ENCODE results near the gene TMA7B.
"Not testable (repeated sequence)": the region's sequence is repeated elsewhere in the genome, so short reads cannot be mapped to it uniquely, and the experiment has no call there.

TMA7B gene

DNA sequence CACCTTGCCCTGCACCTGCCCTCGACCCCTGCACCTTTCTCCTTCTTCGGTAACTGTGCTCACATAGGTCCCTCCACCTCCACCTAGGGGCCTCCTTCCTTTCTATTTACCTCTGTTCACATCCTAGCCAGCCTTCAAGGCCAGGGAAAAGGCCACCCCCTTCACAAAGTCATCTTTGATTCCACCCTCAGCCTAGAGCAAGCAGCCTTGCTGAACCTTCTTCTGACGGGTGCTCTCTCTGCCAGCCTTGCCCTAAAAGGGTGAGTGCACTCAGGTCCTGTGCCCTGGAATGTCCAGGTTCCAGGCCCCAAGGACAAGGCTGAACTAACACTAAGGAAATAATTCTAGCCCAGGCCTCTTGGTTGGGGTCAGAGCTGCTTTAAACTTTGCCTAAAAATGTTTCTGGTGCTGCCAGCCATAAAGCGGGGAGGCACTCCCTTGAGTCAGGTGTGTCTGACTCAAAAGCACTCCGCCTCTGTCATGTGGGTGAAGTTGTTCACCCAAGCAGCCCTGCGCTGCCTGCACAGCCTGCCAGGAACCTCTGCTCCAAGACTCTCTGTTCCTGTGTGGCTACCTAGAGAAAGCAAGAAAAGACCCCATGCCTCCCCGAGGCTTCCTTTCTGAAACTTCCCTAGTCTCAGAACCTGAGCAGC is 25.3 kb downstream of the TMA7B start:
- no peak for DNase-seq

DNA sequence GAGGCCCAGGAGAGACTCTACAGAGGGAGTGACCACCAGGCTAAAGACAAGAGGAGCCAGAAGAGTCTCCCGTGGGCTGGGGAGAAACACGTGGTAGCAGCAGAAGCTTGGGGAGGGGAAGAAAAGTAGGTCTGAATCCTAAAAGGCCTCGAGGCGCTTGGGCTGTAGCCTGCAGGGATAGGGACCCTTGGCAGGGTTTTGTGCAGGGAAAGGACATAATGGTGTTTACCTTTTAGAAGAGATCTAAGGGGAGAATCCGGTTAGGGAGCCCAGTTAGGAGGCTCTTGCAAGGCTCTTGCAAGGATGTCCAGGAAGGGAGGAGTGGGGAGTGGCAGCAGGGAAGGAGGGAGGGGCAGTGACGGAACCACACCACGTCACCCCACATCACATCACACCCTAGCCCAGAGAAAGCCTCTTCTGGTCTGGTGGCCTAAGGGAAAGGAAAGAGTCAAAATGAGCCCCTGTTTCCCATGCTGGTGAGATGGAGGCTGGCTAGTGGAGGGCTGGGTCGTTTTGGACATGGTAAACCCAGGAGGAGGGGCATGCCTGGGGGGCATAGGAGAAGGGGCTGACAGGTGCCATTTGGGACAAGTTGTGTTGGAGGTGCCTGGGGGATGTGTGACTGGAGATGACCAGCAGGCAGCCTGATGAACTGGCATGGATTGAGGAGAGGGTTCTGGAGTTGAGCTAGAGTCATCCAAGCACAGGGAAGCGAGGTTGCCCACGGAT is 28.4 kb downstream of the TMA7B start:
- no peak for DNase-seq

GRCh38 chr22:39989633-39990032 is 29.4 kb downstream of the TMA7B start:
- DNase-seq = no peak

- DNase-seq = no peak
Observed at GRCh38 chr22:39990686-39991085, 30.5 kb downstream of the TMA7B start.

GRCh38 chr22:39991159-39991860 is 31.1 kb downstream of the TMA7B start:
- DNase-seq = no peak

- DNase-seq = no peak
Observed at GRCh38 chr22:39992088-39992826, 32.1 kb downstream of the TMA7B start.

DNA sequence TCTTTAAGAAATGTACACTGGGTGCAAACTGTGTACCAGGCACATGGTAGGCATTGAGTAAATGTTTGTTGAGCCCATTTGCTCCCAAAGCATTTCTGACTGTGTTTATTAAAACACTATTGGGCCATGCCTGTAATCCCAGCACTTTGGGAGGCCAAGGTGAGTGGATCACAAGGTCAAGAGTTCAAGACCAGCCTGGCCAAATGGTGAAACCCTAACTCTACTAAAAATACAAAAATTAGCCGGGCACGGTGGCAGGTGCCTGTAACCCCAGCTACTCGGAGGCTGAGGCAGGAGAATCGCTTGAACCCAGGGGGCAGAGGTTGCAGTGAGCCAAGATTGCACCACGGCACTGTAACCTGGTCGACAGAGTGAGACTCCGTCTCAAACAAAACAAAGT is 32.7 kb downstream of the TMA7B start:
- not testable (repeated sequence) for DNase-seq

GRCh38 chr22:39994041-39994565 is 33.9 kb downstream of the TMA7B start:
- DNase-seq = no peak

DNA sequence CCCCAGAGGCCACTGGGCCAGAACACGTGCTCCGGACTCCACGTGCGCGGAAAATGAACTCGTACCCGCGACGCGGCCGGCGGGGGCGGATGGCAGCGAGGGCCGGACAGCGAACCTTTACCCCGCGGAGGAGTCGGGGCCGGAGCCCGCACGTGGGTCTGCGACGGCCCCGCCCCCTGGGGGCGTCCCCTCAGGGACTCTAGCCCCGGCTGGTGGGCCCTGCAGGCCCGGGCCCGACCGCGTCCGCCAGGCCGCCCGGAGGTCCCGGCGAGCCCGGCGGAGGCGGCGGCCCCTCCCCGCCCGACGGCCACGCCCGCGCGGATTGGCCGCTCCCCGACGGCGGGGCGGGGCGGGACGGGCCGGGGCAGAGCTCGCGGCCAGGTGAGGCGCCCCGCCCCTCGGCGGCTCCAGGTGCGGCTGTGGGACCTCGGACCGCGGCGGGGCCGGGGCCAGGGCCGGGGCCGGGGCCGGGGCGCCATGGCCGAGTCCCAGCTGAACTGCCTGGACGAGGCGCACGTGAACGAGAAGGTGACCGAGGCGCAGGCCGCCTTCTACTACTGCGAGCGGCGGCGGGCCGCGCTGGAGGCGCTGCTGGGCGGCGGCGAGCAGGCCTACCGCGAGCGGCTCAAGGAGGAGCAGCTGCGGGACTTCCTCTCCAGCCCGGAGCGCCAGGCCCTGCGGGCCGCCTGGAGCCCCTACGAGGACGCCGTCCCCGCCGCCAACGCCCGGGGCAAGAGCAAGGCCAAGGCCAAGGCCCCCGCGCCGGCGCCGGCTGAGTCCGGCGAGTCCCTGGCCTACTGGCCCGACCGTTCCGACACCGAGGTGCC is 34.6 kb downstream of the TMA7B start, which contains the start of gene FAM83F:
FAM83F (plus strand) TSS at position 389 of the 827 bp plus-strand sequence; CDS start at position 478, 89 bp downstream.
- no peak for DNase-seq

- DNase-seq = no peak
Observed at GRCh38 chr22:39995393-39996252, 35.4 kb downstream of the TMA7B start.

GRCh38 chr22:39996732-39997131 is 36.5 kb downstream of the TMA7B start:
- DNase-seq = no peak

DNA sequence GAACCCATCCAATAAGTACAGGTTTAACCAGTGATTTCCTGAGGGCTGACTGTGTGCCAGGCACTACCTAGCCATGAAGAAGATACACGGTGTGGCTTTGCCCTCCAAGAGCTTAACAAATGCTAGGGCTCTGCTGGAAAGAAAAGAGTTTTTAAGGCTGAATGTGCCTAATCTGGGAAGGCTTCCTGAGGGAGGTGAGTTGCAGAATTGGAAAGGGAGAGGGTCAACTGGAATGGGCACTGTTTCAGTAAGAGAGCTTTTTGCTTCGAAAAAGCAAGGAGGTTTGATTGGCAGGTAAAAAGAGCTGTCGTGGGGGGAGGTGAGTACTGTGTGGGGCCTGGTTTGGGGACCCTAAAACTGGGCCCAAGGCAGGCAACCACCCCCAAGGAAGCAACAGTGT is 37.2 kb downstream of the TMA7B start:
- no peak for DNase-seq

GRCh38 chr22:39997939-39998726 is 37.9 kb downstream of the TMA7B start:
- peak; percentile 28 to 39 for DNase-seq

DNA sequence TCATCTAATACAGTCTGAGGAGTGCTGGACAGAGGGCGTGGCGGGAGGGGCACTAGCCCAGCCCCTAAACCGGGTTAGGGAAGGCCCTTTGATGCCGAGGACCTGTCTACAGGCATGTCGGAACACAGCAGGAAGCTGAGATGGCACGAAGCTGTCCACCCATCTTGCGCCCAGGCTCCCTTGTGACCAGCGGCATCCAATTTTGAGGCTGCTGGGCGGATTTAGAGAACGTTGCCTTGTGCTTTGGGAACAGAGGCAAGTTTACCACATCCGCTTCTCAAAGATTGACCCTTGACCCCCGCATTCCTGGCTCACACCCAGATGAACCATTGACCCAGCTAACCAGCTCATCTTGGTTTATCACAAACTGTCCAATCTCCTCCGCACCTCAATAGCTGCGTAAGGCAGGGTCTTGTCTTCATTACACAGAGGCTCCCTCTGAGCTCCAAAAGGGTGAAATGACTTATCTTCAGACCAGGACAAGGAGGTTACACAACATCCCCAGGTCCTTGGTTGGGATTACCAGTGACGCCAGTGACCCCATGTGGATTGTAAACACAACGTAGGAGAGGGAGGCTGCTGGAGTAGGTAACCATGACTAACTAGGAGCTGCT is 39.1 kb downstream of the TMA7B start:
- DNase-seq = no peak

DNA sequence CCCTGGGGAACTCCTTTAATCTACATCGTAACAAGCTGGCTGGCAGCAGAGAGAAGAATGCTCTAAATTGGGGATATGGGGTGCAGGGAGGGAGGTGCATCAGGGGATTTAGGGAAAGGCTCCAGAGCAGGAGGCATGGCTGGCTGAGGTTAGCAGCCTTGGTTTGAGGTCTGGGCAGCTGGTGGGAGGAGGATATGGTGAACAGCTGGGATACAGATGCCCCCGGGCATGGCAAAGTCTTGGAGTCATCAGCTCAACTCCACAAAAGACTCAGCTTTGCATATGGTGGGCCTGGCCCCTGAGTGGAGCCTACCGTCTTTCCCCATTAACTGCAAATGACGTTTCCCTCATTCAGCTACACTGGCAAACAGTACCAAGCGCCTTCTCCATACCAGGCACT is 40.0 kb downstream of the TMA7B start:
- no peak for DNase-seq

DNA sequence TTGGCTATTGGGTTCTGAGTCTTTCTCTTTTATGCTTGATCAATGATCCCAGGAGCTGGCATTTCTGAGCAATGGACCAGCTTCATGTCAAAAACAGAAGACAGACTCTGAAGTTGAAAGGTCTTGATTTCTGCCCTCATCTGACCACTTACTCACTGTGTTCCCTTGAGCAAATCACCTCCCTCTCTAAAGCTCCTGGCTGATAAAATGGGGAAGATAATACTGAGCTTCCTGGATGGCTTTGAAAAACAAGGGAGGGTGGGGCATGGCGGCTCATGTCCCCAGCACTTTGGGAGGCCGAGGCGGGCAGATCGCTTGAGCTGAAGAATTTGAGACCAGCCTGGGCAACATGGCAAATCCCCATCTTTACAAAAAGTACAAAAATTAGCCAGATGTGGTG is 40.9 kb downstream of the TMA7B start:
- DNase-seq = no peak

DNA sequence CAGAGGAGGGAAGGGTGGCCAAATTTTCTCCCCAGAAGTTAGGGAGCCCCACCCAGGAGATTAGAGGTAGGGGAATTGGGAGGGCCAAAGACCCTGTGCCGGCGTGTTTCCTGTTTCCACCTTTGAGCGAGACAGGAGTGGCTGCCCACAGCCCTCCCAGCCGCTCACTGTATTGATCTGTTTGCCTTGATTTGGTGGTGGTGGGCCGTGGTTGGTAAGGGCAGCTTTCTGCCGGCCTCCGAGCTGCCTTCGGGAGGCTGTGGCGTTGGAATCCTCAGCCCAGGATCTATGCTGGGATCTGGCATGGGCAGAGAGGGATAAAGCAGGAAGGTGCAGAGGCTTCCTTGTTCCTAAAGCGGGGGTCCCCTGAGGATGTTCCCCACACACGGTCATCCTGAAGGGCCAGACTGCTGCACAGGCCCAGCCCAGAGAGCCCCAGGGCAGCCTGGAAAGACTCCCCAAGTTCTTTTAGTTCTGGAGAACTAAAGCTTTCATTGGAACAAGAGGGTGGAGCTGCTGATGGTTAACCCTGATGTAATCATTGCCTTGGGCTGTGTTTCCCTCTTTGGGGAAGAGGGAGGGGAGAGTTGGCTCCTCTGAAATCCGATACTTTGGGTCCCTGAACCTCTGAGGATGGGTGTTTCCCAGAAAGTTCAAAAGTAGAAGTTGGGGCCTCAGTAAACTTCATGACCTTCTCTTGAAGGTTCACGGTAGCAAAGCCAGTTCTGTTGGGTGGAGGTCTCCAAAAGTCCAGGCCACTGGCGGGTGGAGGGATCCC is 41.8 kb downstream of the TMA7B start:
- no peak for DNase-seq

GRCh38 chr22:40002935-40003715 is 42.9 kb downstream of the TMA7B start:
- no peak for DNase-seq
